Activated T-cell treated with anti-CD3 and anti-CD28 coated beads, Interleukin-2, amount 50 U/mL, for 48 hours (primary cell): Measurements from ENCODE around the gene CPNE7.
A peak's percentile ranks its signal among the peaks of the same experiment; 100 is the strongest.

Experiments
- DNase-seq, 2 experiments: peaks; one replicate each; pipeline ENCODE4 v3.0.0-alpha.2; 2020

CPNE7 gene

GRCh38 chr16:89575247-89576152 is at the start of gene CPNE7:
CPNE7 (plus strand) TSS chr16:89575758; CDS start chr16:89575898, 140 bp downstream.
- DNase-seq = peak; percentile 38 to 48

GRCh38 chr16:89529097-89529496 is 46.5 kb upstream of the CPNE7 start:
- no peak for DNase-seq

DNA sequence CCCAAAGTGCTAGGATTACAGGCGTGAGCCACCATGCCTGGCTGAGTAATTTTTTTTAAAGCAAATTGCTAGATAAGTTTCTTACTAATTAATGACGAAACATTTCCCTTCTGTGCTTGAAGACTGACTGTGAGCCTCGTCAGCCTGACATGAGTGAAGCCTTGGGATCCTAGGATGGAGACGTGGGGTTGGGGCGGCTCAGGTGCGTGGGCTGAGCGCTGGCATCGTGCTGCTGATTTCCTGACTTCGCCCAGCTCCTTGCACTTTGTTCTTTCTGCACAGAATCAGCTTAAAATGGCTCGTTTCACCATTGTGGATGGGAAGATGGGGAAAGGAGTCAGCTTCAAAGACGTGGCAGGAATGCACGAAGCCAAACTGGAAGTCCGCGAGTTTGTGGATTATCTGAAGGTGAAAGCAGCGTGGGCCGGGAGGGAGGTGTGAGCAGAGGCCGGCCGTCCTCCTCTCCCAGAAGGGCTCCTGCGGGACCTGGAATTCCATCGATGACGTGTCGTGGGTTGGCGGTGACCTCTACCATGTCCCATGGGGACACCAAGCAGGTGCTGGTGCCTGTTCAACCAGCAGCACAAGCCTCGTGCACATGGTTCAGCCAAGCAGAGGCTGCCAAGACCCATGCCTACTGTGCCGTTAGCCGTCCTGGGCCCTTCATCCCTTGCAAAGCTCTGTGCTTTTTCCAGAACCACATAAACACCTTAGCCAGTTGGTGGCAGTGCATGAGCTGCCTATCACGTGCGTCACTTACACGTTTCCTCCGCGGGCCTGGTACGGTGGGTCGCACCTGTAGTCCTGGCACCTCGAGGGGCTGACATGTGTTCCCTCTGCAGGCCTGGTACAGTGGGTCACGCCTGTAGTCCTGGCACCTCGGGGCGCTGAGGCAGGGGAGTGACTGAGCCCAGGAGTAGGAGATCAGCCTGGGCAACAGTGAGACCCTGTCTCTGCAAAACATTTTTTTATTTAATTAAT is 44.9 kb upstream of the CPNE7 start:
- DNase-seq = no peak

DNA sequence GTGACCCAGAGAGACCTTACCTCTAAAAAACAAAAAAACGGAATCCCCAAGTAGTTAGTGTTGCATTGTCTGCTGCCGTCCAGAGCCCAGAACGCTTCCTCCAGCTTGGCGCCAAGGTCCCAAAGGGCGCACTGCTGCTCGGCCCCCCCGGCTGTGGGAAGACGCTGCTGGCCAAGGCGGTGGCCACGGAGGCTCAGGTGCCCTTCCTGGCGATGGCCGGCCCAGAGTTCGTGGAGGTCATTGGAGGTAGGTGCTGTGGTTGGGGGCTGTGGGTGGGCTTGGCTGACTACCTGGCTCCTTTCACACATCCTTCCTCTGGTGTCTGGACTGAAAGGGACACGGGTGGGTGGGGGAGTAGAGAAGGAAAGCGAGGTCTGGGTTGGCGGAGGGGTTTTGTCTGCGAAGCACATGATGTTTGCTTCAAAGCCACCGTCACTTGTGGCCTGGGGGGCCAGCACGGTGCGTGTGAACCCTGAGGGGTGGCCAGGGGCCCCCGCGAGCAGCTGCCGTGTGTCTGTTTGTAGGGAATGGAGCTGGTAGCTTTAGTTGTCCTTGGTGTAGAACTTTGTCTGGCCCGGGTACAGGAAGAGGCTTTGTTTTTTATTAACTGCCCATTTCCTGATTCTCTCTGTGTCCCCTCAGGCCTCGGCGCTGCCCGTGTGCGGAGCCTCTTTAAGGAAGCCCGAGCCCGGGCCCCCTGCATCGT is 43.6 kb upstream of the CPNE7 start:
- DNase-seq = no peak

GRCh38 chr16:89534252-89534756 is 41.3 kb upstream of the CPNE7 start:
- peak in 1 of 2 experiments; percentile 30 for DNase-seq

DNA sequence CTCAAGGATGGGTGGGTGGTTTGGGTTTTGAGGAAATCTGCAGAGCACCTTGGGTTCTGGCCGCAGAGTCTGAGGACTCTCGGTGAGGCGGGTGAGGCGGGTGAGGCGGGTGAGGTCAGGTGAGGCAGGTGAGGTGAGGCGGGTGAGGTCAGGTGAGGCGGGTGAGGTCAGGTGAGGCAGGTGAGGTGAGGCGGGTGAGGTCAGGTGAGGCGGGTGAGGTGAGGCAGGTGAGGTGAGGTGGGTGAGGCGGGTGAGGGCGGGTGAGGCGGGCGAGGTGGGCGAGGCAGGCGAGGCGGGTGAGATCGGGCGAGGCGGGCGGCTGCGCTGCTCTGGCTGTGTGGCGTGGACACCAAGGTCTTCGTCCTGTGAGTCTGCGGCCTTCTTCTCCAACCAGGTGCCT is 39.2 kb upstream of the CPNE7 start:
- DNase-seq = no peak

DNA sequence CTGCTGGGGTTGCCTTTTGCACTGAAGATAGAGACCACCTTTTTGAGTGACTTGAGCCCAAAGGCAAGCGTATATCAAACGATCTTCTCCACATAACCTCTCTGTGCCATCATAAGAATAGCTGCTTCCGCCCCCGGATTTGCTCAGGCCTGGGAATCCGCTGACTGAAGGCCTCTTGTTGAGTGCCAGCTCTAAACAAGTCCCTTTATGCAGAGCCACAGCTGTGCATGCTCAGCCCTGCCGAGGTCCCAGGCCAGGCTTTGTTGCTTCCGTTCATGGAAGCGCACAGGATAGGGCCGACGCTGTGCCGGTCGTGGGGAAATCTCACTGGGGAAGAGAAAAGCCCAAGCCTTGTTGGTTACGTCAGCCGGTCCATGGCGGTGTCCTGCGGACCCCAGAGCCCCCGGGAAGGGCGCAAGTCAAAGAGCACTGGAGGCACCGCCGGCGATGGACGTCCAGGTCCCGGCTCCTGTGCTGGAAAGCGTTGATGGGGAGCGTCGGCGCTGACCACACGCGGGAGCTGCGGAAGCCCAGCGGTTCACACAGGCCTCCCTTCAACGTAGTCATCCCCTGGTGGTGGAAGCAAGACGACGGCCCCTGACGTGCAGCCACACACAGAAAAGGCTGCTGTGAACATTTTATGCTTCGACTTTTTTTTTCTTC is 38.5 kb upstream of the CPNE7 start:
- no peak for DNase-seq

- DNase-seq = no peak
These were observed 38.0 kb upstream of the CPNE7 start for GRCh38 chr16:89537549-89537925.

- no peak for DNase-seq
These were observed 37.3 kb upstream of the CPNE7 start for GRCh38 chr16:89538286-89538685.

DNA sequence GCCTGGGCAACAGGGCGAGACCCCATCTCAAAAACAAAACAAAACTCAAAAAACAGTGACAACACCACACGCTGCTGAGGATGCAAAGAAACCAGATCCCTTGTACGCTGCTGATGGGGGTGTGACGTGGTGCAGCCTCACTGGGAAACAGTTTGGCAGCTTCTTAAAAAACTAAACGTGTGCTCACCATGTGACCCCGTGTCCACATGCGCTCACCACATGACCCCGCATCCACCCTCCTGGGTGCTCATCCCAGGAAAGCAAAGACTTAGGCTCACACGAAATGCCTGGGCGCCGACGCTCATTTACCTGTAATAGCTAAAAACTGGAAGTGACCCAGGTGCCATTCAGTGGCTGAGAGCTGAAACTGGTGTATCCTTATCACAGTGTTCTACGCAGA is 35.0 kb upstream of the CPNE7 start:
- DNase-seq = no peak

DNA sequence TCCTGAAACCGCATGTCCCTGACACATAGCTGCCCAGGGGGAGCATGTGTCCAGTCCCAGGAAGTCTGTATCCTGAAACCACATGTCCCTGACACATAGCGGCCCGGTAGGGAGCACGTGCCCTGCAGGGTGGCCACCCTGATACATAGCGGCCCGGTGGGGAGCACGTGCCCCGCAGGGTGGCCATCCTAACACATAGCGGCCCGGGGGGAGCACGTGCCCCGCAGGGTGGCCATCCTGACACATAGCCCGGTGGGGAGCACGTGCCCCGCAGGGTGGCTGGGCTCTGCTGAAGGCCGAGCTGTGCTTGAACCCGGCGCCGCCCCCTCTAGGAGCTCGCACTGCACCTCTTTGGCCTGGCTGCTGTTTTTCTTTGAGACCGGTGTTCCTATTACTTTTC is 33.8 kb upstream of the CPNE7 start:
- no peak for DNase-seq

- DNase-seq = no peak
These were observed 31.4 kb upstream of the CPNE7 start for GRCh38 chr16:89544113-89544512.

- no peak for DNase-seq
These were observed 30.9 kb upstream of the CPNE7 start for GRCh38 chr16:89544713-89545043.

DNA sequence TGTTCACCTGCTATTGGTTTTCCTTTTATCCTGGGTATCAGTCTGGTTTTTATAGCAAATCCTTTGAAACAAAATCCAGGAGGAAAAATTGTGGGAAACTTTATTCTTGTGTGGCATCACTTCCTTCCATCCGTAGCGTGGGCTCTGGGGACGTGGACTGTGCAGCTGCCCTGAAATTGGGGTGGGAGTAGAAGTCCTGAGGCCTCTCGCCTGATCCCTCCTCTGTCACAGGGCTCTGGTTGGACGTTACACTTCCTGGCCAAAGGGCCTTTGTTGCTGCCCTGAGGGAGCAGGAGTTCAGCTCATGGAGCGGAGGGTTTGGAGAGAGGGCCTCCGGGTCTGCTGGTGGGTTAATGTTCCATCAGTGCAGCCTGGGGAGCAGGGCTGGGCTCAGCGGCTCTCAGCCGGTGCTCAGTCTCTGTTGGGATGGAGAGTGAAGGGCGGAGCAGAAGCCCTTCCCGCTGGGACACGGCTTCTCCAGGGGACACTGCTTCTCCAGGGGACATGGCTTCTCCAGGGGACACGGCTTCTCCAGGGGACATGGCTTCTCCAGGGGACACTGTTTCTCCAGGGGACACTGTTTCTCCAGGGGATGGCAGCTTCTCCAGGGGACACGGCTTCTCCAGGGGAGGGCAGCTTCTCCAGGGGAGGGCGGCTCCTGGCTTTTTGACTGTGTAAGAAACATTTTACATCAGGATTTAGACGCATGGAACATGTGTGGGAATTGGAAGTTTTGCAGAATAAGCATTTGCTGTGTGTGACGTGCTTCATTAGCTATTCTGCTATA is 30.3 kb upstream of the CPNE7 start:
- DNase-seq = no peak

DNA sequence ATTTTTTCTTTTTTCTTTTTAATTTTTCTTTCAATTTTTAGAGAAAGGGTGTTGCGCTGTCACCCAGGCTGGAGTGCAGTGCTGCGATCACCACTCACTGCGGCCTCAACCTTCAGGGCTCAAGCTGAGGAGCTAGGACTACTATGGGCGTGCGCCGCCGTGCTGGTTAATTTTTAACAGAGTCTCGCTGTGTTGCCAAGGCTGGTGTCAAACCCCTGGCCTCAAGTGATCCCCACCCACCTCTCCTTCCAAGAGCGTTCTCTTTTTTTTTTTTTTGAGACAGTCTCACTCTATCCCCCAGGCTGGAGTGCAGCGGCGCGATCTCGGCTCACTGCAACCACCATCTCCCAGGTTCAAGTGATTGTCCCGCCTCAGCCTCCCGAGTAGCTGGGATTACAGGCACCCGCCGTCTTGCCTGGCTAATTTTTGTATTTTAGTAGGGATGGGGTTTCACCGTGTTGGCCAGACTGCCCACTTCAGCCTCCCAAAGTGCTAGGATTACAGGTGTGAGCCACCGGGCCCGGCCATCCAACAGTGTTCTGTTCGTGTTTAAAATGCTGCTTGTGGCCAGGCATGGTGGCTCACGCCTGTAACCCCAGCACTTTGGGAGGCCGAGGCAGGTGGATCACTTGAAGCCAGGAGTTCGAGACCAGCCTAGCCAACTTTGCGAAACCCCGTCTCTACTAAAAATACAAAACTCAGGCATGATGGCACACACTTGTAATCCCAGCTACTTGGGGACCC is 29.6 kb upstream of the CPNE7 start:
- no peak for DNase-seq

GRCh38 chr16:89546781-89547180 is 28.8 kb upstream of the CPNE7 start:
- DNase-seq = no peak

- DNase-seq = no peak
These were observed 28.3 kb upstream of the CPNE7 start for GRCh38 chr16:89547291-89547690.

DNA sequence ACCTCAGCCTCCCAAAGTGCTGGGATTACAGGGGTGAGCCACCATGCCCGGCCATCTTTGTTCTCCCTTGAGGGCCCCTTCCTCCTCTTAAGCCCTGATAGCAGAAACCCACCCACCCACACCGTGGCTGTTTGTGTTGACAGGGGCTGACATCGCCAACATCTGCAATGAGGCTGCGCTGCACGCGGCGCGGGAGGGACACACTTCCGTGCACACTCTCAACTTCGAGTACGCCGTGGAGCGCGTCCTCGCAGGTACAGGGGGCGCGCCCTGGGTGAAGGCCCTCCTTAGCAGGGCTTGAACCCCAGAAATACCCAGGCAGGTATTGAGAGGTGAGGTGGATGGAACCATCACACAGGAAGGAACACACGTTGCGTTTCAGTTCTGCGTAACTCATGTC is 27.7 kb upstream of the CPNE7 start:
- no peak for DNase-seq

DNA sequence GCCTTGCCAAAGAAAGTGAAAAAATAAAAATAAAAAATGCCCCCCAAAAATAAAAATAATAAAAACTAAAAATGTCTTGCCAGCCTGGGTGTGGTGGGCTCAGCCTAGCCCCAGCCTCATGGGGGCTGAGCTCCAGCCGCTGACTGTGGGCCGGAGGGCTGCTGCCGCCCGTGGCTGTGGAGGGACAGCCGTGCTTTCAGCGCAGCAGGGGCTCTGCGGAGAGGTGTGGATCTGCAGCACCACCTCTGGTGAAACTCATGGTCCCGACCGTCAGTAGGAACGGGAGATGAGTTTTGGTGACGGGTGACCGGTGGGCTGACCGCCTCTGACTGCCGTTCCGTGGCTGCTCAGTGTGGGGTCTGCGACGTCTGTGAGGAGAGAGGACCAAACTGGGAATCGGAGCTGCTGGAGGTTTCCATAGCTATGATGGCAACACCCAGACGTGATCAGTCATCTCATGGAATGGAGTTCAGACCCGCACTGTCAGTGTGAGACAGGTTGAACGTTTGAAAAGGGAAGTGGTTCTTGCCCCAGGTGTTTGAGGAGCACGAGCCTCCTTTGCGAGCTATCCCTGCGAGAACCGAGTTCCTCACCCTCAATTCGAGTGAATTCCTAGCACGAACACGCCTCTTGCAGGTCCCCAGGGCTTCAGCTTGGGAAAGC is 27.1 kb upstream of the CPNE7 start:
- DNase-seq = no peak

- no peak for DNase-seq
These were observed 26.4 kb upstream of the CPNE7 start for GRCh38 chr16:89549007-89549700.
